Activated CD4-positive, alpha-beta T cell treated with anti-CD3 and anti-CD28 coated beads, Interleukin-2, Interleukin-6, amounts not matched to agents 100 ng/mL and 50 ng/mL, durations not matched to agents 16 hours and 8 hours (primary cell): ENCODE results near the gene TUBG1.
"Not testable (repeated sequence)": the region's sequence is repeated elsewhere in the genome, so short reads cannot be mapped to it uniquely, and the experiment has no call there.

ENCODE experiments used
- DNase-seq: peaks from one replicate; pipeline ENCODE4 v3.0.0-alpha.2; 2020

The TUBG1 gene

DNA sequence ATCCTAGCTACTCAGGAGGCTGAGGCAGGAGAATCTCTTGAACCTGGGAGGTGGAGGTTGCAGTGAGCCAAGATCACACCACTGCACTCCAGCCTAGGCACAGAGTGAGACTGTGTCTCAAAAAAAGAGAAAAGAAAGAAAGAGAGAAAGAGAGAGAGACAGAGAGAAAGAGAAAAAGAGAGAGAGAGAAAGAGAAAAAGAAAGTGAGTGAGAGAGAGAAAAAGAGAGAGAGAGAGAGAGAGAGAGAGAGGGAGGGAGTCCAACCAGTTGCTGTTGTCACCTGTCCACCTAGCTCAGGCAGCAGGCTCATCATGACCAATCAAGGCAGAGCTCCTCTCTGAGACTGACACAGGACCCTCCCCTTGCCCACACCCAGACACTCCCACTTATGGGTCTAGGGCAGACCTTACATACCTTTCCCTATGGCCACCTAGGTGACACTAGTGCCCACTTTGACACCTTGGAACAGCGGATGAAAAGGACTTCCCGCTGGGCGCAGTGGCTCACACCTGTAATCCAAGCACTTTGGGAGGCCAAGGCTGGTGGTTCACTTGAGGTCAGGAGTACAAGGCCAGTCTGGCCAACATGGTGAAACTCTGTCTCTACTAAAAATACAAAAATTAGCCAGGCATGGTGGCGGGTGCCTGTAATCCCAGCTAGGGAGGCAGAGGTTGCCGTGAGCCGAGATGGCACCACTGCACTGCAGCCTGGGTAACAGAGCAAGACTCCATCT lies 17.7 kb downstream of the TUBG1 start:
- DNase-seq = not testable (repeated sequence)

DNA sequence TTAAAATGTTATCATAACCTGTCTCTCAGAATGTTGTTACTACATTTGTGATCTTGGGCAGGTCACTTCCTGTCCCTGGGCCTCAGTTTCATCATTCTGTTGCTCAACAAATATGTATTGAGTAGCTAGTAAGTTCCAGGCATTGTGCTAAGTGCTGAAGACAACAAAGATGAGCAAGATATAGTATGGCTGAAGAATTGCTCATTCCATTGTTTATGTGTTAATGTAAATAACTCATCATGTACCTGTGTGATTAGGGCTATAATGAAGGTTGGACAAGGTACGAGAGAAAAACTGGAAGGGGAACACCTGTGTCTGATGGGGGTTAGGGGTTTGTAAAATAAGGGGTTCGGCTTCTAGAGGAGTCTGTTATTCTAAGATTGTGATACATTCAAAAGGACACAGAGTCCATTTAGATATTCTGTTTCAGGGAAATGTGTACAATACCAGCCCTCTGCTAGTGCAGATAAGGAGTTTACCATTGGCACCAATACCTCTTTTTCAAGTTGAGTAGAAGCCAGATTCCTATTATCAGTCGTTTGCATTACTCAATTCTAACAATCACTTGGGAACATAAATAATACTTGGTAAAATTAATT lies 20.0 kb downstream of the TUBG1 start:
- DNase-seq = no peak

DNA sequence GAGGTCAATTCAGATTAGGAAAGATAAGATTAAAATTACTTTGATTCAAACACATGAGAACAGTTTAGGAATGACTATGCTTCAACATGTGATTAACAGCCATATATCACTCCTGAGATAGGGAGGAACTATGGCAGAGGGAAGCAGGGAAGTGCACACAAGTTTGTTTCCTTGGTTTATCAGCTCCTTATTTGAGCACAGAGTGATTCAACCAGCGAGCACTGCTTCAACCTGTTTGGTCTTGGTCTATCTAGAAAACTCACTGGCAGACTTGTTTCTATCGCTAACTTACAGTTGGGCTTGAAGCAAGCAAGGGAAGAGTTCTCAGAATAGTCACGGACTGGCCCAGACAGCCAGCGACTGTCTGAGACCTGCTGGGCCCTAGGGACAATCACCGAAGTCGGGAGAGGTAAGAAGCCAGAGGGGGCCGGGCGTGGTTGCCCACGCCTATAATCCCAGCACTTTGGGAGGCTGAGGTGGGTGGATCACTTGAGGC lies 23.5 kb downstream of the TUBG1 start:
- DNase-seq = no peak

GRCh38 chr17:42639525-42640113 lies 30.1 kb downstream of the TUBG1 start:
- no peak for DNase-seq

GRCh38 chr17:42640121-42640520 lies 30.6 kb downstream of the TUBG1 start:
- no peak for DNase-seq

DNA sequence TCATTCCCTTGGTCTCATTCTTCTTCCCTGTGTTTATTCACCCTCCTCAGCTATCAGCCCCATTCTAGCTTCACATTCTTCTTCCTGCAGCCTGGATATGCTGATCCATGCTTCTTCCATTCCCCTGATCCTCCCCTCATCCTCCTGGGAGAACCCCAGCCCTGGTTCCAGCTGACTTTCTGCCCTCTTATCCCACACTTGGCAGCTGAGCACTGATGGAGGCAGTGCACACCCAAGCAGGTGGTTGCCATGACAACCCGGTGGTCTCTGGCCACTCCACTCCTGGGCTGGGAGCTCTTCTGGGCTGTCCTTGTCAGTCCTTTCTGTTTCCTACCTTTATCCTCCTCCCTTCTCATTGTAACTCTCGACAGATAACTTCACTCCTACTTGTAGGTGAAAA lies 32.9 kb downstream of the TUBG1 start:
- no peak for DNase-seq

- no peak for DNase-seq
These were observed 38.3 kb downstream of the TUBG1 start for GRCh38 chr17:42647778-42648177.

GRCh38 chr17:42651392-42651791 lies 41.9 kb downstream of the TUBG1 start:
- DNase-seq = no peak

DNA sequence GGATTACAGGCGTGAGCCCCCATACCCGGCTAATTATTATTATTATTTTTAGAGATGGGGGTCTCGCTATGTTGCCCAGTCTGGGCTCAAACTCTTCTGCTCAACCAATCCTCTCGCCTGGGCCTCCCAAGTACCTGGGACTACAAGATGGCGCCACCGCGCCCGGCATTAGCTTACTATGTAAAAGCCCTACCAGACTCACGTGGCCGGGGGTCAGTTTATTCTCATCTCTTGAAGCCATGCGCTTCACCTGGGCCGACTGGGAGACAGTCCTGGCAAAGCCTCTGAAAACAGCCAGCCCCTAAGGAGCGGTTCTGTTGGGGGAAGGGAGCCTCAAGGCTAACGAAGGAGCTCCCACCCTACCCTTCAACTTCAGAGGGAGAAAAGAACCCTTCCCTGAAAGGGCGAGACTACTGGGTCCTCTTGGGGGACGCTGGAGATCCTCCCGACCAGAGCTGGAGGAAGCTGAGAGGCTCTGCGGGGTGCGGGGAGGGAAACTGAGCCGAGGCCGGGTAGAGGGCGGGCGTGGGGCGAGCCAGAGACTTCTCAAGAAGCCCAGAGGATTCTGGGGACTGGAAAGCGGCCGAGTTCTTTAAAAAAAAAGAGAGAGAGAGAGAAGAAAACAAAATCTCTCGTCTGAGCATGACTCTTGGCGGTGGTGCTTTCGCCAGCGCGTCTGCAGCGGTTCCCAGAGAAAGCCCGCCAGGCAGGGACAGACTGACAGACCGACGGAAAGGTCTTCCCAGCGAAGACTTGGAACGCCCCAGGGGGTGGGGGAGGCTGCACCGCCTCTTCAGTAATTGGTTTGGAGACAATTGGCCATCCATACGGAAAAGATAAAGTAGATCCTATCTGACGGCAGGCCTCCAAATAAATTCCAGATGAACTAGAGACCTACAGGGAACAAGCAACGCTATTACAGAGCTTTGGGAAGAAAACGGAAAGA lies 44.0 kb downstream of the TUBG1 start:
- DNase-seq = no peak

DNA sequence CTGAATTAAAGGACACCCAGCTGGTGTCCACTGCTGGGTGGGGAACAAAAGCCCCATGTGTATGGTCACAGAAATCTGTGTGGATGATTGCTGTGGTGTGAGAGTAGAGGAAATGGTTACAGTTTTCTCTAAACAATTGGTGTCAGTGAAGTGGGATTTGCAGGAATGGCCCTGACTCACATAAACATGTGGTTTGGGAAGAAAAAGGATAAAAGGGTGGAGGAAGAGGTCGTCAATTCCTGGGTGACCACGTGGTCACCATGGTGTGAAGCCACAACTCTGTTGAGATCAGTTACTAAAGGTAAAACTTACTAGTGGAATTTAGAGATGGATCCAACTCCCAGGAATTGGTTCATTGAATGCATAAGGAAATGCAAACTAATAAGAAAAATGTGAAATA lies 46.0 kb downstream of the TUBG1 start:
- DNase-seq = no peak

GRCh38 chr17:42657824-42658588 lies 48.5 kb downstream of the TUBG1 start:
- DNase-seq = no peak

DNA sequence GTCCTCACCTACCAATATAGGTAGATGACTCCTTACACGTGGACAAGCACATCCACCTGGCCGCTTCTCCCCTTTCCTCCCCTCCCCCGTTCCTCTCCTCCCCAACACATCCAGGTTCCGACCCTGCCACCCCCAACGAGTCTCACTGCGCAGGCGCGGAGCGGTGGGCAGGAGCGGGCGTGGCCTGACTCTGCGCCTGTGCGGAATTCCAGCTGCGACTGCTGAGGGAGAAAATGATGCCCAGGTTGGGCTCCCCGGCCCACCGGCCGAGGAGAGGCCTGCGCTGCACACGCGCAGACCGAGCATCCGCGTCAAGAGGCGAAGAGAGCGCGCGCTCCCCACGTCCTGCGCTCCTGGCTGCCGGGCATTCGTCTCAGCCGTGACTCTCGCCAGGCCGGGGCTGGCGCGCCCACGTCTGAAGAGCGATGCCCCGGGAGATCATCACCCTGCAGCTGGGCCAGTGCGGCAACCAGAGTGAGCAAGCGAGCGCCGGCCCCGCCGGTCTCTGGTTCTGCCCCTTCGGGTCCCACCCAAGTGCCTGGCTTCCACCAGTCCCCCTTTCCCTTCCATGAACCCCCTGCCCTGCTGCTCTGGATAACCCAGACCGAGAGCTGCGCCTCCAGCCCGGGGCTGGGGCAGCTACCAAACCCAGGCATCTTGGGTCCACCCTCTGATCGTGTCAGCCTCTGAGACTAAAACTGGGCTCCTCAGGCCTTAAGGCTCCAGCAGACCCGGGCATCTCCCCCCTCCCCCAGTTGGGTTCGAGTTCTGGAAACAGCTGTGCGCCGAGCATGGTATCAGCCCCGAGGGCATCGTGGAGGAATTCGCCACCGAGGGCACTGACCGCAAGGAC lies 49.8 kb downstream of the TUBG1 start, which contains the start of gene TUBG2:
Gene TUBG2 (plus strand): TSS at position 206 of the 853 bp plus-strand sequence. CDS start 220 bp downstream, at position 426.
- DNase-seq = peak; percentile 78

- not testable (repeated sequence) for DNase-seq
These were observed 50.4 kb downstream of the TUBG1 start for GRCh38 chr17:42659932-42660274.

DNA sequence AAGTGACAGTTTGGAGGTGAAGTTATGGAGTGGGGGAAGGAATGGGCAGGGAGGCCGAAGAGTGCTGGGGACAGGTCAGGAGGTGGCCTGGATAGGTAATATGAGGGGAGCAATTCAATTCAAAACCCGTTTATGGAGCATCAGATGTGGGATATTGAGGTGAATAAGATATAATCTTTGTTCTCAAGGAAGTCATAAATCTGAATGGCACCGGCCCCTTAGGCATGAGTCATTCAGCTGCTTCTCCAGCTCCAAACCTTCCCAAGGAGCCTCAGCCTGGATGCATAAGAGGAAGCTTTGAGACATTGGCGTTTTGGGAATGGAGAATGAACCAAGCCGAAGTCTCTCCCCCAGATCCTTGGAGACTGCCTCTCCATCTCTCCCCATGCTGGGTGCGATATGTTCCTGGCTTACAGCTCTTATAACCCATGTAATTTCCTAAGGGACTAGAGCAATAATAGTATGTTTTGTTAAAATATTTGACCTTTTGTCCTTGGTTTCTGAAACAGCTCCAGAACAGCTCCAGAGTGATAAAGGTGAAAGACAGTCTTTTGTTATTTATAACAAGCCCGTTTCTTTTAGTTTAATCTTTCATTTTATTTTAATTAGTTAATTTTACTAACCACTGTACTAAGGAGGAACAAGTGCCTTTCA lies 51.3 kb downstream of the TUBG1 start:
- no peak for DNase-seq
